HCT116 (cell line): ENCODE data around the gene NUP210. TPM values are rescaled to one million over a fixed set of nuclear protein-coding genes. Genes with fewer than 3 reads are reported as not detected.

ENCODE experiments used
- ATAC-seq: fragments of 200-7000 bp; cut with Tn5 transposase; 2 replicates; pipeline ENCODE4 v1.9.1; 2020; ENCODE audit warnings: mild to moderate bottlenecking, moderate library complexity
- BruUV-seq: library from RNA; stranded (reverse); fragments of 400-500 nt; replicated peaks from 2 replicates; lab custom pipeline; 2021; lab: Mats Ljungman, UMichigan
- CTCF ChIA-PET: fragments of 300-600 bp; sonication (Branson Sonifier 250); formaldehyde crosslinking; loops from one replicate; lab custom pipeline; 2021; ENCODE audit warnings: antibody characterized with exemption; lab: Charles Lee
- POLR2A ChIA-PET: fragments of 300-600, 350-600 bp; sonication (Branson Sonifier 250); formaldehyde crosslinking; loops from one replicate; lab custom pipeline; 2021; ENCODE audit warnings: antibody characterized with exemption; lab: Charles Lee
- RAD21 ChIA-PET, 2 experiments: fragments of 300-600 bp; sonication (Branson Sonifier 250); formaldehyde crosslinking; loops; one replicate each; lab custom pipeline; 2023; ENCODE audit warnings: low total read pairs in 2 of 2; ENCODE audit not compliant: uncharacterized antibody in 2 of 2, unreplicated experiment in 2 of 2, low non-redundant PET in 1 of 2; lab: Charles Lee
- DNase-seq: peaks from one replicate; pipeline ENCODE4 v3.0.0-alpha.2; 2010; ENCODE audit warnings: low read depth, low spot score
- H2AFZ ChIP-seq: fragments of 200-600 bp; shearing (Covaris generic), sonication (generic); 2 replicates; pipeline ENCODE4 v1.6.1; 2017; ENCODE audit warnings: low read depth, mixed run types, mixed read lengths, antibody characterized with exemption, low read length; ENCODE audit not compliant: poor library complexity, severe bottlenecking
- H3K27ac ChIP-seq: 2 replicates; pipeline ENCODE4 v1.5.1; 2012; ENCODE audit warnings: low read depth, low read length
- H3K27me3 ChIP-seq: fragments of 200-600 bp; sonication (generic); 2 replicates; pipeline ENCODE4 v1.6.1; 2016; ENCODE audit warnings: mixed run types, low read length, mixed read lengths; ENCODE audit not compliant: insufficient read depth
- H3K36me3 ChIP-seq, 2 experiments: fragments of 200-500 bp in 1 of 2; fragments of 200-600 bp in 1 of 2; sonication (Bioruptor generic) in 1 of 2; sonication (generic) in 1 of 2; 2 replicates each; pipeline versions ENCODE4 v1.5.1 to v1.6.1; 2014 to 2016; ENCODE audit warnings: low read length in 2 of 2, inconsistent platforms in 1 of 2, mixed read lengths in 1 of 2, mixed run types in 1 of 2; ENCODE audit not compliant: insufficient read depth in 2 of 2, control insufficient read depth in 1 of 2
- H3K4me1 ChIP-seq, 2 experiments: fragments of 200-600 bp in 1 of 2; sonication (generic) in 1 of 2; 2 replicates each; pipeline versions ENCODE4 v1.5.1 to v1.6.1; 2012 to 2017; ENCODE audit warnings: low read length in 2 of 2, inconsistent platforms in 1 of 2, mild to moderate bottlenecking in 1 of 2, mixed read lengths in 1 of 2, mixed run types in 1 of 2, moderate library complexity in 1 of 2; ENCODE audit not compliant: insufficient read depth in 2 of 2, control insufficient read depth in 1 of 2
- H3K4me2 ChIP-seq: fragments of 200-600 bp; sonication (generic); 2 replicates; pipeline ENCODE4 v1.6.1; 2017; ENCODE audit warnings: mixed run types, low read length, mixed read lengths
- H3K4me3 ChIP-seq, 2 experiments: fragments of 200-600 bp in 1 of 2; sonication (generic) in 1 of 2; replicated peaks in 1 of 2; 2 replicates each; pipeline ENCODE4 v1.5.1; 2011 to 2016; ENCODE audit warnings: low read length in 2 of 2, control low read depth in 1 of 2, low read depth in 1 of 2, mild to moderate bottlenecking in 1 of 2, mixed read lengths in 1 of 2, mixed run types in 1 of 2
- H3K79me2 ChIP-seq: fragments of 200-600 bp; sonication (generic); 2 replicates; pipeline ENCODE4 v1.6.1; 2017; ENCODE audit warnings: mild to moderate bottlenecking, mixed run types, low read length, moderate library complexity, mixed read lengths; ENCODE audit not compliant: insufficient read depth
- H3K9ac ChIP-seq: fragments of 200-600 bp; sonication (generic); 2 replicates; pipeline ENCODE4 v1.6.1; 2016; ENCODE audit warnings: low read length, mixed read lengths
- H3K9me2 ChIP-seq: fragments of 200-600 bp; sonication (generic), shearing (Covaris generic); 2 replicates; pipeline ENCODE4 v1.6.1; 2017; ENCODE audit warnings: mixed run types, mild to moderate bottlenecking, moderate library complexity; ENCODE audit not compliant: insufficient read depth
- H3K9me3 ChIP-seq, 2 experiments: fragments of 200-500 bp in 1 of 2; fragments of 200-600 bp in 1 of 2; sonication (Bioruptor generic) in 1 of 2; sonication (generic) in 1 of 2; 2 replicates each; pipeline ENCODE4 v1.6.1; 2014 to 2017; ENCODE audit warnings: low read length in 2 of 2, mixed read lengths in 2 of 2, inconsistent platforms in 1 of 2, low read depth in 1 of 2, mild to moderate bottlenecking in 1 of 2, mixed run types in 1 of 2, moderate library complexity in 1 of 2; ENCODE audit not compliant: control insufficient read depth in 1 of 2, insufficient read depth in 1 of 2
- H4K20me1 ChIP-seq: fragments of 200-600 bp; sonication (generic), shearing (Covaris generic); 2 replicates; pipeline ENCODE4 v1.6.1; 2017; ENCODE audit warnings: mixed run types, mild to moderate bottlenecking, moderate library complexity; ENCODE audit not compliant: insufficient read depth
- CEBPB ChIP-seq: IDR thresholded peaks from 2 replicates; pipeline ENCODE4 v1.6.1; 2012; ENCODE audit warnings: low read depth
- EGR1 ChIP-seq: IDR thresholded peaks from 2 replicates; pipeline ENCODE4 v1.6.1; 2012; ENCODE audit warnings: low read depth
- ELF1 ChIP-seq: IDR thresholded peaks from 2 replicates; pipeline ENCODE4 v1.6.1; 2012; ENCODE audit warnings: low read depth, borderline replicate concordance
- EZH2phosphoT487 ChIP-seq: fragments of 200-600 bp; IDR thresholded peaks from 2 replicates; pipeline ENCODE4 v1.6.1; 2018; ENCODE audit warnings: antibody characterized with exemption, borderline replicate concordance
- FOSL1 ChIP-seq: IDR thresholded peaks from 2 replicates; pipeline ENCODE4 v1.6.1; 2012; ENCODE audit warnings: low read depth
- JUND ChIP-seq: IDR thresholded peaks from 2 replicates; pipeline ENCODE4 v1.6.1; 2012
- POLR2AphosphoS5 ChIP-seq: IDR thresholded peaks from 2 replicates; pipeline ENCODE4 v1.6.1; 2011; ENCODE audit warnings: mild to moderate bottlenecking, low read depth, low read length, moderate library complexity
- RAD21 ChIP-seq: IDR thresholded peaks from 2 replicates; pipeline ENCODE4 v1.6.1; 2012; ENCODE audit warnings: low read depth, mild to moderate bottlenecking
- REST ChIP-seq: IDR thresholded peaks from 2 replicates; pipeline ENCODE4 v1.6.1; 2012; ENCODE audit warnings: low read depth
- SIN3A ChIP-seq: IDR thresholded peaks from 2 replicates; pipeline ENCODE4 v1.6.1; 2012; ENCODE audit warnings: low read depth
- TCF7L2 ChIP-seq: IDR thresholded peaks from 2 replicates; pipeline ENCODE4 v1.7.0; 2011; ENCODE audit warnings: borderline replicate concordance, inconsistent platforms; ENCODE audit not compliant: insufficient read depth, insufficient read length; ENCODE audit errors: extremely low read depth
- YY1 ChIP-seq: IDR thresholded peaks from 2 replicates; pipeline ENCODE4 v1.6.1; 2011; ENCODE audit warnings: low read length, low read depth, moderate library complexity, mild to moderate bottlenecking; ENCODE audit not compliant: insufficient replicate concordance; ENCODE audit errors: extremely low read depth
- ZFX ChIP-seq: fragments of 450-650 bp; IDR thresholded peaks from 2 replicates; pipeline ENCODE4 v1.6.1; 2017
- intact Hi-C: fragments of 100-400 bp; cut with micrococcal nuclease; formaldehyde crosslinking; loops from 2 replicates; pipeline ENCODE4 v1.10.0; 2022
- total RNA-seq: library from RNA; stranded (reverse); gene quantifications from one replicate; pipeline ENCODE4 v1.2.1, GENCODE V29; 2021; ENCODE audit not compliant: unreplicated experiment
- TF ChIP-seq, protein P1 (sequence below): IDR thresholded peaks from 2 replicates; pipeline ENCODE4 v1.6.1; 2011; ENCODE audit warnings: mild to moderate bottlenecking, low read length, moderate library complexity; ENCODE audit not compliant: insufficient replicate concordance; ENCODE audit errors: extremely low read depth

The NUP210 gene
- total RNA-seq, 1 experiment from 2014 or later: 74.9 TPM

- ChIA-PET CTCF (no interaction called here), POLR2A (no interaction called here), RAD21 (interaction anchor here in 1 of 2 experiments (0.6 kb wide), 1 partner anchor 182 kb away, joined by 4 read pairs; no protein-coding TSS in a partner anchor)
- H3K9me2 ChIP-seq: no peaks in the 10 kb centered on the region
- ATAC-seq (no peak), DNase-seq (no peak)
- H3K79me2 ChIP-seq: no peaks in the 10 kb centered on the region
- no peak overlapping the region for H3K27ac ChIP-seq
- intact Hi-C loops: no loop called here
- H3K4me3 ChIP-seq: no peak overlapping the region
- H3K36me3 ChIP-seq: no peaks in the 10 kb centered on the region
- TF ChIP-seq FOSL1: no peak
- no peak for TF ChIP-seq EZH2phosphoT487
- no peak for TF ChIP-seq RAD21
- TF ChIP-seq TCF7L2: no peak
- no peak for TF ChIP-seq POLR2AphosphoS5
- TF ChIP-seq YY1: no peak
- TF ChIP-seq, protein P1, sequence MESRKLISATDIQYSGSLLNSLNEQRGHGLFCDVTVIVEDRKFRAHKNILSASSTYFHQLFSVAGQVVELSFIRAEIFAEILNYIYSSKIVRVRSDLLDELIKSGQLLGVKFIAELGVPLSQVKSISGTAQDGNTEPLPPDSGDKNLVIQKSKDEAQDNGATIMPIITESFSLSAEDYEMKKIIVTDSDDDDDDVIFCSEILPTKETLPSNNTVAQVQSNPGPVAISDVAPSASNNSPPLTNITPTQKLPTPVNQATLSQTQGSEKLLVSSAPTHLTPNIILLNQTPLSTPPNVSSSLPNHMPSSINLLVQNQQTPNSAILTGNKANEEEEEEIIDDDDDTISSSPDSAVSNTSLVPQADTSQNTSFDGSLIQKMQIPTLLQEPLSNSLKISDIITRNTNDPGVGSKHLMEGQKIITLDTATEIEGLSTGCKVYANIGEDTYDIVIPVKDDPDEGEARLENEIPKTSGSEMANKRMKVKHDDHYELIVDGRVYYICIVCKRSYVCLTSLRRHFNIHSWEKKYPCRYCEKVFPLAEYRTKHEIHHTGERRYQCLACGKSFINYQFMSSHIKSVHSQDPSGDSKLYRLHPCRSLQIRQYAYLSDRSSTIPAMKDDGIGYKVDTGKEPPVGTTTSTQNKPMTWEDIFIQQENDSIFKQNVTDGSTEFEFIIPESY: no peak
- TF ChIP-seq REST: no peak
- TF ChIP-seq SIN3A: no peak
- no peak for TF ChIP-seq JUND
- no peak for TF ChIP-seq CEBPB
- TF ChIP-seq ELF1: no peak
- TF ChIP-seq ZFX: no peak
- TF ChIP-seq EGR1: no peak
- no peak overlapping the region for H2AFZ ChIP-seq
- H3K27me3 ChIP-seq: no peaks in the 10 kb centered on the region
- no TSS peak for BruUV-seq
- H3K4me2 ChIP-seq: no peak overlapping the region
- no peaks in the 10 kb centered on the region for H4K20me1 ChIP-seq
- H3K9ac ChIP-seq: no peak overlapping the region
- no peaks in the 10 kb centered on the region for H3K9me3 ChIP-seq
- H3K4me1 ChIP-seq: peaks cover 11 to 16% of the 10 kb centered on the region in 2 experiments
Observed at GRCh38 chr3:13278783-13279531, 141.2 kb downstream of the NUP210 start.
